Activated naive CD4-positive, alpha-beta T cell treated with anti-CD3 and anti-CD28 coated beads for 36 hours (primary cell): ENCODE measurements around the gene IL7R. TPM values are rescaled to one million over a fixed set of nuclear protein-coding genes. Genes with fewer than 3 reads are reported as not detected.
A peak's percentile ranks its signal among the peaks of the same experiment; 100 is the strongest.

Experiments
- CTCF ChIA-PET: fragments of 350-600 bp; sonication (Branson Sonifier 250); formaldehyde crosslinking; loops from one replicate; lab custom pipeline; 2021; ENCODE audit warnings: antibody characterized with exemption; lab: Charles Lee
- DNase-seq: peaks from one replicate; pipeline ENCODE4 v3.0.0-alpha.2; 2020
- H3K27ac Mint-ChIP-seq: one replicate; pipeline ENCODE4 v1.8.0; 2021; ENCODE audit warnings: mild to moderate bottlenecking, mixed read lengths
- H3K27me3 Mint-ChIP-seq: one replicate; pipeline ENCODE4 v1.8.0; 2021; ENCODE audit warnings: low read depth, mixed read lengths
- H3K36me3 Mint-ChIP-seq: one replicate; pipeline ENCODE4 v1.8.0; 2021; ENCODE audit warnings: low read depth, mixed read lengths
- H3K4me1 Mint-ChIP-seq: one replicate; pipeline ENCODE4 v1.8.0; 2021; ENCODE audit warnings: low read depth, mixed read lengths
- H3K4me3 Mint-ChIP-seq: one replicate; pipeline ENCODE4 v1.8.0; 2021; ENCODE audit warnings: mild to moderate bottlenecking, moderate library complexity, mixed read lengths
- H3K9me3 Mint-ChIP-seq: one replicate; pipeline ENCODE4 v1.8.0; 2021; ENCODE audit warnings: mixed read lengths
- intact Hi-C: fragments of 100-400 bp; cut with micrococcal nuclease; formaldehyde crosslinking; loops from one replicate; pipeline ENCODE4 v1.15.1; 2023
- total RNA-seq, 2 experiments: library from RNA; stranded (reverse); gene quantifications; one replicate each; pipeline ENCODE4 v1.2.3, GENCODE V29; 2021

IL7R gene
- total RNA-seq, 2 experiments from 2014 or later, result 144 to 147 TPM

- Mint-ChIP-seq H3K27ac (peak overlapping the region; percentile 95), H3K9me3 (peaks cover 3% of the 10 kb centered on the region), H3K4me3 (peak overlapping the region; percentile 30), H3K36me3 (peaks cover 6% of the 10 kb centered on the region), H3K27me3 (no peaks in the 10 kb centered on the region), H3K4me1 (peaks cover 87% of the 10 kb centered on the region)
- CTCF ChIA-PET, result interaction anchor here (0.6 to 8.6 kb wide), 22 partner anchors 8 to 1514 kb away, joined by 3 to 58 read pairs (median 4); partner anchors contain the start of gene IL7R
- intact Hi-C loops, result loop anchor here (1.0 kb wide), 1 partner anchor 10 kb away; no protein-coding TSS in a partner anchor
- peak; percentile 56 for DNase-seq
These were observed 34.2 kb upstream of the IL7R start for GRCh38 chr5:35822511-35822910.

- Mint-ChIP-seq H3K27me3 (no peaks in the 10 kb centered on the region), H3K4me3 (no peak overlapping the region), H3K4me1 (peaks cover 97% of the 10 kb centered on the region), H3K9me3 (peaks cover 3% of the 10 kb centered on the region), H3K27ac (peak overlapping the region; percentile 95), H3K36me3 (peaks cover 6% of the 10 kb centered on the region)
- CTCF ChIA-PET, result interaction anchor here (0.6 to 8.6 kb wide), 20 partner anchors 10 to 925 kb away, joined by 3 to 58 read pairs (median 4); partner anchors contain the start of gene IL7R
- DNase-seq, result no peak
- intact Hi-C loops, result no loop called here
These were observed 33.2 kb upstream of the IL7R start for GRCh38 chr5:35823347-35824098.

GRCh38 chr5:35826056-35826455 lies 30.6 kb upstream of the IL7R start:
- no peak for DNase-seq
- H3K27me3 Mint-ChIP-seq, result no peaks in the 10 kb centered on the region
- intact Hi-C loops, result no loop called here

GRCh38 chr5:35826554-35826953 lies 30.1 kb upstream of the IL7R start:
- no peak for DNase-seq
- Mint-ChIP-seq H3K4me3 (peak overlapping the region; percentile 42), H3K36me3 (peaks cover 2% of the 10 kb centered on the region), H3K9me3 (no peaks in the 10 kb centered on the region), H3K4me1 (peaks cover 96% of the 10 kb centered on the region), H3K27me3 (no peaks in the 10 kb centered on the region), H3K27ac (peak overlapping the region; percentile 95)
- CTCF ChIA-PET, result interaction anchor here (0.8 to 8.6 kb wide), 7 partner anchors 9 to 98 kb away, joined by 3 to 56 read pairs (median 4); no protein-coding TSS in a partner anchor
- intact Hi-C loops, result no loop called here

More at GRCh38 chr5:35826056-35826455, 30.6 kb upstream of the IL7R start:
- Mint-ChIP-seq H3K9me3 (peaks cover 2% of the 10 kb centered on the region), H3K27ac (peak overlapping the region; percentile 95), H3K4me3 (peak overlapping the region; percentile 42), H3K36me3 (peaks cover 2% of the 10 kb centered on the region), H3K4me1 (peaks cover 95% of the 10 kb centered on the region)
- CTCF ChIA-PET, result interaction anchor here (0.8 to 8.6 kb wide), 7 partner anchors 13 to 175 kb away, joined by 3 to 58 read pairs (median 6); no protein-coding TSS in a partner anchor

- CTCF ChIA-PET, result interaction anchor here (0.6 to 1.5 kb wide), 5 partner anchors 10 to 97 kb away, joined by 3 to 5 read pairs (median 3); no protein-coding TSS in a partner anchor
- intact Hi-C loops, result no loop called here
- Mint-ChIP-seq H3K27ac (peak overlapping the region; percentile 95), H3K4me1 (peaks cover 96% of the 10 kb centered on the region), H3K9me3 (no peaks in the 10 kb centered on the region), H3K36me3 (peaks cover 2% of the 10 kb centered on the region), H3K4me3 (no peak overlapping the region), H3K27me3 (no peaks in the 10 kb centered on the region)
- no peak for DNase-seq
These were observed 28.6 kb upstream of the IL7R start for GRCh38 chr5:35828082-35828598.

- H3K27ac Mint-ChIP-seq, result peak overlapping the region; percentile 95
- H3K27me3 Mint-ChIP-seq, result no peaks in the 10 kb centered on the region
- CTCF ChIA-PET, result interaction anchor here (0.7 to 1.4 kb wide), 11 partner anchors 8 to 95 kb away, joined by 3 to 7 read pairs (median 3); partner anchors contain the start of gene IL7R
- no peak for DNase-seq
- intact Hi-C loops, result loop anchor here (10.0 kb wide), 2 partner anchors 1054 to 1296 kb away; no protein-coding TSS in a partner anchor
- H3K9me3 Mint-ChIP-seq, result no peaks in the 10 kb centered on the region
- peak overlapping the region; percentile 5 for H3K4me3 Mint-ChIP-seq
- no peaks in the 10 kb centered on the region for H3K36me3 Mint-ChIP-seq
- peaks cover 96% of the 10 kb centered on the region for H3K4me1 Mint-ChIP-seq
These were observed 26.1 kb upstream of the IL7R start for GRCh38 chr5:35830587-35830986.

GRCh38 chr5:35832762-35833161 lies 23.9 kb upstream of the IL7R start:
- no peaks in the 10 kb centered on the region for H3K36me3 Mint-ChIP-seq
- no peak for DNase-seq
- H3K27me3 Mint-ChIP-seq, result no peaks in the 10 kb centered on the region
- intact Hi-C loops, result loop anchor here (1.0 to 10.0 kb wide), 9 partner anchors 10 to 1298 kb away; no protein-coding TSS in a partner anchor
- H3K9me3 Mint-ChIP-seq, result no peaks in the 10 kb centered on the region
- peaks cover 94% of the 10 kb centered on the region for H3K4me1 Mint-ChIP-seq
- CTCF ChIA-PET, result interaction anchor here (0.8 to 2.5 kb wide), 10 partner anchors 8 to 54 kb away, joined by 3 to 10 read pairs (median 5); no protein-coding TSS in a partner anchor
- H3K4me3 Mint-ChIP-seq, result no peak overlapping the region
- peak overlapping the region; percentile 95 for H3K27ac Mint-ChIP-seq

- Mint-ChIP-seq H3K4me3 (peak overlapping the region; percentile 40), H3K27ac (peak overlapping the region; percentile 95), H3K27me3 (no peaks in the 10 kb centered on the region), H3K36me3 (no peaks in the 10 kb centered on the region), H3K9me3 (no peaks in the 10 kb centered on the region), H3K4me1 (peaks cover 94% of the 10 kb centered on the region)
- DNase-seq, result no peak
- CTCF ChIA-PET, result interaction anchor here (0.8 to 2.5 kb wide), 11 partner anchors 9 to 54 kb away, joined by 3 to 10 read pairs (median 5); no protein-coding TSS in a partner anchor
- intact Hi-C loops, result loop anchor here (2.0 to 10.0 kb wide), 4 partner anchors 48 to 1298 kb away; no protein-coding TSS in a partner anchor
These were observed 23.5 kb upstream of the IL7R start for GRCh38 chr5:35833224-35833623.

GRCh38 chr5:35835796-35836742 lies 20.6 kb upstream of the IL7R start:
- CTCF ChIA-PET, result interaction anchor here (0.7 to 2.1 kb wide), 7 partner anchors 9 to 57 kb away, joined by 3 to 12 read pairs (median 3); partner anchors contain the start of gene IL7R
- Mint-ChIP-seq H3K27me3 (no peaks in the 10 kb centered on the region), H3K9me3 (no peaks in the 10 kb centered on the region), H3K4me3 (peak overlapping the region; percentile 45), H3K36me3 (no peaks in the 10 kb centered on the region), H3K4me1 (peaks cover 95% of the 10 kb centered on the region), H3K27ac (peak overlapping the region; percentile 95)
- intact Hi-C loops, result loop anchor here (1.0 to 10.0 kb wide), 13 partner anchors 16 to 1301 kb away; partner anchors contain the start of gene IL7R
- no peak for DNase-seq

- DNase-seq, result no peak
- H3K4me3 Mint-ChIP-seq, result no peak overlapping the region
- peaks cover 74% of the 10 kb centered on the region for H3K4me1 Mint-ChIP-seq
- H3K27ac Mint-ChIP-seq, result peak overlapping the region; percentile 95
- H3K27me3 Mint-ChIP-seq, result no peaks in the 10 kb centered on the region
- peaks cover 10% of the 10 kb centered on the region for H3K9me3 Mint-ChIP-seq
- H3K36me3 Mint-ChIP-seq, result peaks cover 6% of the 10 kb centered on the region
- intact Hi-C loops, result loop anchor here (5.0 to 10.0 kb wide), 3 partner anchors 521 to 1304 kb away; no protein-coding TSS in a partner anchor
- CTCF ChIA-PET, result interaction anchor here (0.6 to 1.2 kb wide), 2 partner anchors 12 to 52 kb away, joined by 3 to 4 read pairs; no protein-coding TSS in a partner anchor
These were observed 18.2 kb upstream of the IL7R start for GRCh38 chr5:35838370-35839042.

- CTCF ChIA-PET, result no interaction called here
- no peak overlapping the region for H3K27ac Mint-ChIP-seq
- peaks cover 36% of the 10 kb centered on the region for H3K4me1 Mint-ChIP-seq
- peaks cover 46% of the 10 kb centered on the region for H3K36me3 Mint-ChIP-seq
- no peaks in the 10 kb centered on the region for H3K27me3 Mint-ChIP-seq
- peaks cover 49% of the 10 kb centered on the region for H3K9me3 Mint-ChIP-seq
- DNase-seq, result no peak
- intact Hi-C loops, result no loop called here
- H3K4me3 Mint-ChIP-seq, result no peak overlapping the region
These were observed 13.8 kb upstream of the IL7R start for GRCh38 chr5:35842856-35843255.
